GM21576 (cell line): ENCODE measurements around the gene PCNX3.

Experiments
- ATAC-seq: cut with Tn5 transposase; IDR thresholded peaks from one replicate; pipeline ENCODE4 v1.9.1; 2021; ENCODE audit warnings: mild to moderate bottlenecking, moderate library complexity; ENCODE audit not compliant: unreplicated experiment

Gene PCNX3

GRCh38 chr11:65617990-65618751 is 2.6 kb downstream of the PCNX3 start:
- no peak for ATAC-seq

DNA sequence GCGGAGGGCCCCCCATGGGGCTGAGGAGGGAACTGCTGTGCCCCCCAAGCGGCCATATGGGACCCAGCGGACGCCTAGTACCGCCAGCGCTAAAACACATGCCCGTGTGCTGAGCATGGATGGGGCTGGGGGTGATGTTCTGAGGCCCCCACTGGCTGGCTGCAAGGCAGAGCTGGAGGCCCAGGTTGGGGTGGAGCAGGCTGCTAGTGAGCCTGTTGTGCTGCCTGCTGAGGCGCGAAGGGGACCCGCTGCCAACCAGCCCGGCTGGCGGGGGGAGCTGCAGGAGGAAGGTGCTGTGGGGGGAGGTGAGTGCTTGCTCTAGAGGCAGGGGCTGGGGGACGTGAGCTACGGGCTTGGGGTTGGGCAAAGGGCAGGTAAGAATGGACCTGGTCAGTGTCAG is 3.2 kb downstream of the PCNX3 start:
- ATAC-seq, result no peak

DNA sequence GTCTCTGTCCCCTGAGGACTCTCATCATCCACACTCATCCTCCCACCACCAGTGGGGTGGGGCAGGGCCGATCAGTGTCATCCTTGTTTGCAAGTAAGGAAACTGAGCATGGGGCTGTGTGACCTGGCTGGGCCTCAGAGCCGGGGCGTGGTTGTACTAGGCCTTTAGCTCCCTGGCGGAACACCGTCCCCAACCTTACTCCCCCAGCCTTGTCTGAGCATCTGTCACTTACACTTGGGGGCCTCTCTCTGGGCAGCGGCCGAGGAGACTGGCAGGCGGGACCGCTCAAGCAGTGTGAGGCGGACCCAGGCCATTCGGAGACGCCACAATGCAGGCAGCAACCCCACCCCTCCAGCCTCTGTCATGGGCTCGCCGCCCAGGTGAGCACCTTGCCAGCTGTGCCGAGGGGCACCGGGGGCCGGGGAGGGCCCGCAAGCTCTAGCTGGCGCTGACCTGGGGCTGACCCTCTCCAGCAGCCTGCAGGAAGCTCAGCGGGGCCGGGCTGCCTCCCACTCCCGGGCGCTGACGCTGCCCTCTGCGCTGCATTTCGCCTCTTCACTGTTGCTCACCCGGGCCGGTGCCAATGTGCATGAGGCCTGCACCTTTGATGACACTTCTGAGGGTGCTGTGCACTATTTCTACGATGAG is 3.8 kb downstream of the PCNX3 start:
- no peak for ATAC-seq

GRCh38 chr11:65620666-65621065 is 5.1 kb downstream of the PCNX3 start:
- no peak for ATAC-seq

- no peak for ATAC-seq
Observed at GRCh38 chr11:65621460-65621859, 5.9 kb downstream of the PCNX3 start.

- no peak for ATAC-seq
Observed at GRCh38 chr11:65622011-65622410, 6.4 kb downstream of the PCNX3 start.

DNA sequence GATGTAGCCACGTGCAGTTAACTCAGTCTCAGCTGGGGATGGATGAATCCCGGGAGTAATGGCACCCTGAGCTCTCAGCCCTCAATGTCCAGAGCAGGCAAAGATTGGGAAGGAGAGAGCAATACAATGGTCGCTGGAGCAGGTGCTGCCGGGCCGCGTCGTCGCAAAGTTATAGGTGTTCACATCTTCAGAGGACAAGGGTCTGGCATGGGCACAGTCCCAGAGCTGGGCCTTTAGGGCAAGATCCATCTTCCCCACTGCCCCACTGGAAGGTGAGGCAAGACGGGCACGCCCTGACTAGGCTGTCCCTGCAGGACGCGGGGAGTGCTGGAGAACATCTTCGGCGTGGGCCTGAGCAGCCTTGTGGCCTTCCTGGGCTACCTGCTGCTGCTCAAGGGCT is 7.6 kb downstream of the PCNX3 start:
- no peak for ATAC-seq

DNA sequence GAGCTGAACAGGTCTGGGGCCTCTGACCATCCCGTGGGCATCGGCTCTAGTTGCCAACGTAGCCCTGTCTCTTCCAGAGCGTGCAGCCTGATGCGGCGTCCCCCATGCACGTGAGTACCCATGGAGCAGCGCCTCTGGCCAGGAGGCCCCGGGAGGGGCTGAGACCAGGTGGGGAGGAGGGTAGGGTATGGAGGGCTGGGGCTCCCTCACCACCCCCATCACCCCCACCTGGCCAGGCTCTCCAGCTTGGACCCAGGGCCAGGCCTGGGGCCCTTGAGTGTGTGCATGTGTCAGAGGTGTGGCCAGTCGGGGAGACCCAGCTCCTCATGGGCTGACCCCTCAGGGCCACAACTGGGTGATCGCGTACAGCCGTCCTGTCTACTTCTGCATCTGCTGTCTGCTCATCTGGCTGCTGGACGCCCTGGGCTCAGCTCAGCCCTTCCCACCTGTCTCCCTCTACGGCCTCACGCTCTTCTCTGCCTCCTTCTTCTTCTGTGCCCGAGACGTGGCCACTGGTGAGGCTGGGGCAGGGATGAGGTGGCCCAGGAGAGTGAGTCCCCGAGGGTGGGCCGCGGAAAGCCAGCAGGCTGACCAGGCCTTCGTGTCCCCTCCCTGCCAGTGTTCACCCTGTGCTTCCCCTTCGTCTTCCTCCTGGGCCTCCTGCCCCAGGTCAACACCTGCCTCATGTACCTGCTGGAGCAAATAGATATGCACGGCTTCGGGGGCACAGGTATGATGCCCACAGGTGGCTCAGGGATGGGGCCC is 8.5 kb downstream of the PCNX3 start:
- ATAC-seq, result no peak

- ATAC-seq, result no peak
Observed at GRCh38 chr11:65624931-65625627, 9.5 kb downstream of the PCNX3 start.

- ATAC-seq, result no peak
Observed at GRCh38 chr11:65625628-65626342, 10.2 kb downstream of the PCNX3 start.

DNA sequence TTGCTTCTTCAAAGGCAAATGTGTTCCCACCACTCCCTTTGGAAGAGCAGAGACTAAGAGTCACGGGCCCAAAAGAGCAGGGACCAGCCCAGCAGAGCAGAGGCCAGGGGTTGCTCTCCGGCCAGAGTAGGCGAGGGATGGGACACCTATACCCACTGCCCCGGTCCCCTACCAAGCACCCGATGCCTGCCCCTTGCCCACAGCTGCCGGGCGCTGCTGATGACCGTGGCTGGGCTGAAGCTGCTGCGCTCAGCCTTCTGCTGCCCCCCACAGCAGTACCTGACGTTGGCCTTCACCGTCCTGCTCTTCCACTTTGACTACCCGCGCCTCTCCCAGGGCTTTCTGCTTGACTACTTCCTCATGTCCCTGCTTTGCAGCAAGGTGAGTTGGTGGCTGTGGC is 11.6 kb downstream of the PCNX3 start:
- no peak for ATAC-seq

DNA sequence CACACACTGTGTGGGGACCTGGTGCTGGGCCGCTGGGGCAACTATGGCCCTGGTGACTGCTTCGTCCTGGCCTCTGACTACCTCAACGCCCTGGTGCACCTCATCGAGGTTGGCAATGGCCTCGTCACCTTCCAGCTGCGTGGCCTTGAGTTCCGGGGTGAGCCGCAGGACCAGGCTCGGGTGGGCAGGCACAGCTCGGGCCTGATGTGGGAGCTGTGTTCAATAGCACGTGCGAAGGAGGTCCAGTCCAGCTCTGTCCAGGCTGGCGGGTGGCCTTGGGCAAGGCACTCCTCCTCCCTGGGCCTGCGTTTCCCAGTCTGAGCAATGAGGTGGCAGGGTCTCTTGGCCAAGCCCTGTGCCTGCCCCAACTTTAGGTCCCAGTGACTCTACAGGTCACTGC is 14.0 kb downstream of the PCNX3 start:
- ATAC-seq, result no peak

DNA sequence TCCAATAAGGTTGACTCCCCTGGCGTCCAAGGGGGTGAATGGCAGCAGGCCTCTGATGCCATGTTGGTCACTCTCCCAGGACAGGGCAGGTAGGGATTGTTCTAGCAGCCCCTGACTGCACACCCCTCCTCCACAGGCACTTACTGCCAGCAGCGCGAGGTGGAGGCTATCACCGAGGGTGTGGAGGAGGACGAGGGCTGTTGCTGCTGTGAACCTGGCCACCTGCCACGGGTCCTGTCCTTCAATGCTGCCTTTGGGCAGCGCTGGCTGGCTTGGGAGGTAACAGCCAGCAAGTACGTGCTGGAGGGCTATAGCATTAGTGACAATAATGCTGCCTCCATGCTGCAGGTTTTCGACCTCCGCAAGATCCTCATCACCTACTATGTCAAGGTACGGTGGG is 14.6 kb downstream of the PCNX3 start:
- ATAC-seq, result no peak

- ATAC-seq, result no peak
Observed at GRCh38 chr11:65633390-65634108, 18.0 kb downstream of the PCNX3 start.

DNA sequence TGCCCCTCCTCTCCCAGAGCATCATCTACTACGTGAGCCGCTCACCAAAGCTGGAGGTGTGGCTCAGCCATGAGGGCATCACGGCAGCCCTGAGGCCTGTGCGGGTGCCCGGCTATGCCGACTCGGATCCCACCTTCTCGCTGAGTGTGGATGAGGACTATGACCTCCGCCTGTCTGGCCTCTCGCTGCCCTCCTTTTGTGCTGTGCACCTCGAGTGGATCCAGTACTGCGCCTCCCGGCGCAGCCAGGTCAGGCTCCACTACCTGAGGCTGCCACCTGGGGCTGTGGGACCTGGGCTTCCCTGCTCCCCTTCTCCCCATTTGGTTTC is 18.5 kb downstream of the PCNX3 start:
- ATAC-seq, result no peak

DNA sequence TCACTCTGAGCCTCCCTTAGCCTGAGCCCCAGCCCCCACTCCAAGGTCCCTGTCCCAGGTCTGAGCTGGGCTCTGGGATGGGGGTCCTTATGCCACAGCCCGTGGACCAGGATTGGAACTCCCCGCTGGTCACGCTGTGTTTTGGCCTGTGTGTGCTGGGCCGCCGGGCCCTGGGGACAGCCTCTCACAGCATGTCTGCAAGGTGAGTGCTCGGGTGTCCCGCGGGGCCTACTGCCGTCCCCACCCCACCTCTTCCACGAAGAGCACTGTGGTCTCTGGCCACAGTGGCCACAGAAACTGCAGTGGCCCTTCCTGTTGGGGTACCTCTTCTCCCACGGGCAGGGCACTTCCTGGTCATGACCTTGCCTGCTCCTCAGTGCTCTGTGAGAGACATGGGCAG is 18.9 kb downstream of the PCNX3 start:
- ATAC-seq, result no peak

GRCh38 chr11:65634905-65635731 is 19.5 kb downstream of the PCNX3 start:
- no peak for ATAC-seq

DNA sequence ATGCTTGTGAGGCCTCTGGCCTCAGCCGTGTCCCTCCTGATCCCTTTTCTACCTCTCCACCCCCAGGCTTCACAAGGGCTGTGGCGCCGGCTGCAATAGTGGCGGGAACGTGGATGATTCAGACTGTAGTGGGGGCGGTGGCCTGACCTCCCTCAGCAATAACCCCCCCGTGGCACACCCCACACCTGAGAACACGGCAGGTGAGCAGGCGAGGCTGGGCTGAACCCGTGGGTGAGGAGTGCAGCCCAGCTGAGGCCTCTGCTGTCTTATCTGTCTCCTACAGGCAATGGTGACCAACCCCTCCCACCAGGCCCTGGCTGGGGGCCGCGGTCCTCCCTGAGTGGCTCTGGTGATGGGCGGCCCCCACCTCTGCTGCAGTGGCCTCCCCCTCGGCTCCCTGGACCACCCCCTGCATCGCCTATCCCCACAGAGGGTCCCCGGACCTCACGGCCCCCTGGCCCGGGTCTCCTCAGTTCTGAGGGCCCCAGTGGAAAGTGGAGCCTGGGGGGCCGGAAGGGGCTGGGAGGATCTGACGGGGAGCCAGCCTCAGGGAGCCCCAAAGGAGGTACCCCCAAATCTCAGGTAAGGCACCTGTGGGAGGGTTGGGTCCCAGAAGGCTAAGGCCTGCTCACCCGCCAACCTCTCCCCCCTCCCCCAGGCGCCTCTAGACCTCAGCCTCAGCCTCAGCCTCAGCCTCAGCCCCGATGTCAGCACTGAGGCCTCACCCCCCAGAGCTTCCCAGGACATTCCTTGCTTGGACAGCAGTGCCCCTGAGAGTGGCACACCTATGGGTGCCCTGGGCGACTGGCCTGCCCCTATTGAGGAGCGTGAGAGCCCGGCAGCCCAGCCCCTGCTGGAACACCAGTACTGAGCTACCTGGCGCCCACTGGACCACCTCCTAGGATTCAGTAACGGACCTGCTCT is 20.8 kb downstream of the PCNX3 start:
- no peak for ATAC-seq
